Keratinocyte (primary cell): ENCODE results near the gene MYH9.

Source experiments
- CTCF ChIP-seq, 3 experiments: IDR thresholded peaks in 1 of 3; conservative IDR thresholded peaks in 1 of 3; optimal IDR thresholded peaks in 1 of 3; 2 replicates in 2 of 3; 3 replicates in 1 of 3; pipeline versions ENCODE3 to v1.5.1; 2011; ENCODE audit warnings: low read length in 3 of 3, mild to moderate bottlenecking in 3 of 3, moderate library complexity in 2 of 3, control low read depth in 1 of 3, inconsistent platforms in 1 of 3; ENCODE audit not compliant: insufficient read depth in 2 of 3; ENCODE audit errors: extremely low read depth in 1 of 3
- EZH2 ChIP-seq: IDR thresholded peaks from one replicate; pipeline ENCODE4 v1.6.1; 2012; ENCODE audit warnings: inconsistent platforms, mild to moderate bottlenecking, low read length, moderate library complexity

- no peak for TF ChIP-seq CTCF (optimal IDR thresholded peaks at IDR 0.05 in 1 of 3, IDR thresholded peaks at IDR 0.05 in 1 of 3, conservative IDR thresholded peaks at IDR 0.05 in 1 of 3; ENCODE audit: extremely low read depth in 1 of 3, insufficient read depth in 2 of 3, low read length in 3 of 3)
- TF ChIP-seq EZH2 = no peak
Measured at GRCh38 chr22:36291831-36292740, 95.7 kb downstream of the MYH9 start.
